HG02759 (cell line): ENCODE measurements around the gene WHAMM.

Experiments used
- ATAC-seq: cut with Tn5 transposase; IDR thresholded peaks from one replicate; pipeline ENCODE4 v1.9.1; 2021; ENCODE audit warnings: mild to moderate bottlenecking, moderate library complexity; ENCODE audit not compliant: unreplicated experiment

Gene WHAMM

GRCh38 chr15:82832601-82833361 is 23.4 kb downstream of the WHAMM start:
- peak; percentile 93 for ATAC-seq

GRCh38 chr15:82833362-82833682 is 23.9 kb downstream of the WHAMM start:
- no peak for ATAC-seq

GRCh38 chr15:82835391-82835917 is 26.0 kb downstream of the WHAMM start:
- no peak for ATAC-seq

- ATAC-seq, result no peak
These were observed 28.8 kb downstream of the WHAMM start for GRCh38 chr15:82838096-82838735.

- ATAC-seq, result no peak
These were observed 29.7 kb downstream of the WHAMM start for GRCh38 chr15:82839136-82839535.

GRCh38 chr15:82840166-82840565 is 30.7 kb downstream of the WHAMM start:
- ATAC-seq, result no peak

GRCh38 chr15:82843566-82843965 is 34.1 kb downstream of the WHAMM start:
- no peak for ATAC-seq

GRCh38 chr15:82845686-82846085 is 36.3 kb downstream of the WHAMM start:
- no peak for ATAC-seq

GRCh38 chr15:82846621-82847020 is 37.2 kb downstream of the WHAMM start:
- ATAC-seq, result no peak

- ATAC-seq, result no peak
These were observed 38.3 kb downstream of the WHAMM start for GRCh38 chr15:82847703-82848102.

GRCh38 chr15:82848241-82848993 is 39.0 kb downstream of the WHAMM start:
- no peak for ATAC-seq

GRCh38 chr15:82849556-82850512 is 40.4 kb downstream of the WHAMM start:
- ATAC-seq, result peak; percentile 65

GRCh38 chr15:82850731-82851130 is 41.3 kb downstream of the WHAMM start:
- ATAC-seq, result no peak

- no peak for ATAC-seq
These were observed 42.0 kb downstream of the WHAMM start for GRCh38 chr15:82851306-82851850.

- no peak for ATAC-seq
These were observed 42.6 kb downstream of the WHAMM start for GRCh38 chr15:82851981-82852511.

- no peak for ATAC-seq
These were observed 43.6 kb downstream of the WHAMM start for GRCh38 chr15:82852941-82853561.

- ATAC-seq, result no peak
These were observed 45.1 kb downstream of the WHAMM start for GRCh38 chr15:82854554-82854953.

GRCh38 chr15:82855286-82856100 is 46.1 kb downstream of the WHAMM start:
- no peak for ATAC-seq
